Left lung (tissue), 10 donors: ENCODE results near the gene LTA4H. TPM values are rescaled to one million over a fixed set of nuclear protein-coding genes. Genes with fewer than 3 reads are reported as not detected.
A peak's percentile ranks its signal among the peaks of the same experiment; 100 is the strongest.

Experiments
- ATAC-seq: fragments of 200-7000 bp; cut with Tn5 transposase; one replicate; pipeline ENCODE4 v1.9.1; 2020; ENCODE audit warnings: moderate library complexity
- DNase-seq, 4 donors: peaks; one replicate each; pipeline ENCODE4 v3.0.0-alpha.2; 2013 to 2020
- H3K27ac ChIP-seq, 2 donors: fragments of 200-600 bp; sonication (generic) in 1 of 2; one replicate each; pipeline versions ENCODE4 v1.5.0 to v1.8.0; 2020 to 2021
- H3K27me3 ChIP-seq, 2 donors: fragments of 200-600 bp; sonication (generic) in 1 of 2; one replicate each; pipeline versions ENCODE4 v1.5.0 to v1.8.0; 2020 to 2021
- H3K36me3 ChIP-seq, 2 donors: fragments of 200-600 bp; sonication (generic) in 1 of 2; one replicate each; pipeline versions ENCODE4 v1.5.0 to v1.8.0; 2020 to 2021
- H3K4me1 ChIP-seq, 2 donors: fragments of 200-600 bp; one replicate each; pipeline ENCODE4 v1.8.0; 2021
- H3K4me3 ChIP-seq, 2 donors: fragments of 200-600 bp; sonication (generic) in 1 of 2; one replicate each; pipeline versions ENCODE4 v1.5.0 to v1.8.0; 2020 to 2021; ENCODE audit warnings: mild to moderate bottlenecking in 1 of 2
- H3K9me3 ChIP-seq, 2 donors: fragments of 200-600 bp; sonication (generic) in 1 of 2; one replicate each; pipeline versions ENCODE4 v1.5.0 to v1.8.0; 2020 to 2021
- intact Hi-C, 2 donors: fragments of 100-400 bp; cut with DNase I; formaldehyde crosslinking; loops; one replicate each; pipeline versions ENCODE4 v1.11.2 to v1.14.2; 2022
- polyA plus RNA-seq, 6 donors: library from polyadenylated mRNA; unstranded; fragments of 120-200 nt; gene quantifications; one replicate each; pipeline ENCODE4 v1.2.1, GENCODE V29; 2013; ENCODE audit not compliant: insufficient read length in 6 of 6
- total RNA-seq, 2 donors: library from RNA; stranded (reverse); fragmentation: NEBNext Ultra II Directional; extraction: Animal tissue kit (Norgen Biotek cat#: 25700); gene quantifications; one replicate each; pipeline ENCODE4 v1.2.1, GENCODE V29; 2021
- TF ChIP-seq, protein P1 (sequence below), 2 donors: fragments of 200-600 bp; sonication (generic) in 1 of 2; IDR thresholded peaks; one replicate each; pipeline versions ENCODE4 v1.5.0 to v1.8.0; 2021; ENCODE audit warnings: antibody characterized with exemption in 2 of 2
- donor health status: DM: no; HTN: yes; CAD: no.
- donor health status: DM: no; HTN: no; CAD: no.

Gene LTA4H
- total and polyA plus RNA-seq, 8 donors: 173 to 227 (median 203) TPM

DNA sequence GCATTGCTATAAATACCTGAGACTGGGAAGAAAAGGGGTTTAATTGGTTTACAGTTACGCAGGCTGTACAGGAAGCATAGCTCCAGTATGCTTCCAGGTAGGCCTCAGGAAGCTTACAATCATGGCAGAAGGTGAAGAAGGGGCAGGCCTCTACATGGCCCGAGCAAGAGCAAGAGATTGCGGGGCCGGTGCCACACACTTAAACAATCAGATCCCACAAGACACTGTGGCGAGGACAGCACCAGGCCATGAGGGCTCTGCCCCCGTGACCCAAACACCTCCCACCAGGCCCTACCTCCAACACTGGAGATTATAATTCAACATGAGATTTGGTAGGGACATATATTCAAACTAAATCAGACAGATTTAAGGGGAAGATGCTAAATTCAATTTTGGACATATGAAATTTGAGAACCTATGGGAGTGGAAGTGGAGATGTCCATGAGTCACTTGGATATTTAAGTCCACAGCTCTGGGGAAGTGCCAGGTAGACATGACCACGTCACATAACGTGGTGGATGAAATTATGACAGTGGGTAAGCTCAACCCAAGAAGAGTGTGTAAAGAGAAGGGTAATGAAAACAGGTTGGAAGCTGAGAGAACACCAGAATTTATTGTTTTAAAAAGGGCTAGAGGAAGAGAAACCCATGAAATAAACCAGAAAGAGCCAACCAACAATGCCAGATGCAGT is 1.5 kb upstream of the LTA4H start:
- Histone ChIP-seq H3K9me3 (no peaks in the 10 kb centered on the region), H3K27me3 (no peaks in the 10 kb centered on the region), H3K4me3 (no peak overlapping the region), H3K4me1 (peaks cover 8 to 53% of the 10 kb centered on the region in 2 donors), H3K27ac (peak overlapping the region in 1 of 2 donors; percentile 94), H3K36me3 (no peaks in the 10 kb centered on the region)
- DNase-seq: no peak
- ATAC-seq: no peak
- TF ChIP-seq, protein P1, sequence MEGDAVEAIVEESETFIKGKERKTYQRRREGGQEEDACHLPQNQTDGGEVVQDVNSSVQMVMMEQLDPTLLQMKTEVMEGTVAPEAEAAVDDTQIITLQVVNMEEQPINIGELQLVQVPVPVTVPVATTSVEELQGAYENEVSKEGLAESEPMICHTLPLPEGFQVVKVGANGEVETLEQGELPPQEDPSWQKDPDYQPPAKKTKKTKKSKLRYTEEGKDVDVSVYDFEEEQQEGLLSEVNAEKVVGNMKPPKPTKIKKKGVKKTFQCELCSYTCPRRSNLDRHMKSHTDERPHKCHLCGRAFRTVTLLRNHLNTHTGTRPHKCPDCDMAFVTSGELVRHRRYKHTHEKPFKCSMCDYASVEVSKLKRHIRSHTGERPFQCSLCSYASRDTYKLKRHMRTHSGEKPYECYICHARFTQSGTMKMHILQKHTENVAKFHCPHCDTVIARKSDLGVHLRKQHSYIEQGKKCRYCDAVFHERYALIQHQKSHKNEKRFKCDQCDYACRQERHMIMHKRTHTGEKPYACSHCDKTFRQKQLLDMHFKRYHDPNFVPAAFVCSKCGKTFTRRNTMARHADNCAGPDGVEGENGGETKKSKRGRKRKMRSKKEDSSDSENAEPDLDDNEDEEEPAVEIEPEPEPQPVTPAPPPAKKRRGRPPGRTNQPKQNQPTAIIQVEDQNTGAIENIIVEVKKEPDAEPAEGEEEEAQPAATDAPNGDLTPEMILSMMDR (IDR thresholded peaks at IDR 0.05): no peak
- intact Hi-C loops: no loop called here

DNA sequence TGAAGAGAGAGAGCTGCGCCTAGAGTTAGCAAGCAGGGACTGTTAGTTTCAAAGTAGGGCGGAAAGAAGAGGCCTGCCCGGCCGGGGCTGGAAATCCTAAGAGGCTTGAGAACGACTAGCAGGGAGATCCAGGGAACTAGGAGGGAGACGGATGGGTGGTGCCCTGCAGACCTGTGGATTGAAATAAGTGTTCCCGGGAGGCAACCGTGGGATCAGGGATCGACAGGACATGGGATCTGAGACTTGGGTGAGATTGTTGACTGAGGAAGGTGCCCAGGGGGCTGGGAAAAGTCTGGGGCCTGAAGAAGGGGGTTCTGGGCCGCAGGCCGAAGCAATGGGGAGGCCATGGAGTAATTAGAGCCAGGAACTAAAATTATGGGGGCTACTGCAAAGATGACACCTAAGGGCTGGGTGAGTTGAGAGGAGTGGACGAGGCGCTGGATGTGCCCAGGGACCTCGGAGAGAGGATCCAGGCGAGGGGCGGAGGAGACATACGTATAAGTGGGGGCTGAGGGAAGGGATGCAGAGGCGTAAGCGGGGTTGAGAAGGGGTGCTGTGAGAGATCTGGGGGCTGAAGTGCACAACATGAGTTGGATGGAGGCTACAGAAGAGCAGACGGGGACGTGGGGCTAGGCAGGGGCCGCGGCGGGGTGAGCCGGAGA is 635 bp downstream of the LTA4H start:
- peak in 2 of 4 donors; percentile 49 to 76 for DNase-seq
- no peaks in the 10 kb centered on the region for H3K27me3 ChIP-seq
- peak overlapping the region; percentile 91 to 98 for H3K4me3 ChIP-seq
- H3K27ac ChIP-seq: peak overlapping the region; percentile 85 to 94
- no peaks in the 10 kb centered on the region for H3K36me3 ChIP-seq
- peak; percentile 38 for ATAC-seq
- H3K4me1 ChIP-seq: peaks cover 8 to 69% of the 10 kb centered on the region in 2 donors
- intact Hi-C loops: no loop called here
- TF ChIP-seq, protein P1 (IDR thresholded peaks at IDR 0.05): no peak
- no peaks in the 10 kb centered on the region for H3K9me3 ChIP-seq

- intact Hi-C loops: no loop called here
- peak overlapping the region; percentile 91 to 98 for H3K4me3 ChIP-seq
- no peak for ATAC-seq
- TF ChIP-seq, protein P1 (IDR thresholded peaks at IDR 0.05): no peak
- no peak for DNase-seq
- H3K27me3 ChIP-seq: no peaks in the 10 kb centered on the region
- H3K4me1 ChIP-seq: peaks cover 8 to 69% of the 10 kb centered on the region in 2 donors
- peak overlapping the region; percentile 85 to 94 for H3K27ac ChIP-seq
- no peaks in the 10 kb centered on the region for H3K9me3 ChIP-seq
- peaks cover 0 to 1% of the 10 kb centered on the region in 2 donors for H3K36me3 ChIP-seq
These were observed 1.6 kb downstream of the LTA4H start for GRCh38 chr12:96033549-96034389.

- Histone ChIP-seq H3K27ac (peak overlapping the region in 1 of 2 donors; percentile 48), H3K27me3 (no peaks in the 10 kb centered on the region), H3K4me1 (peaks cover 8 to 64% of the 10 kb centered on the region in 2 donors), H3K36me3 (peaks cover 0 to 33% of the 10 kb centered on the region in 2 donors), H3K4me3 (no peak overlapping the region), H3K9me3 (no peaks in the 10 kb centered on the region)
- ATAC-seq: no peak
- TF ChIP-seq, protein P1 (IDR thresholded peaks at IDR 0.05): no peak
- no peak for DNase-seq
- intact Hi-C loops: no loop called here
These were observed 5.6 kb downstream of the LTA4H start for GRCh38 chr12:96029826-96030225.
